OCI-LY7 (cell line): ENCODE measurements around the gene USP15.

Source experiments
- CTCF ChIP-seq: fragments of 200-600 bp; sonication (generic); conservative IDR thresholded peaks from 2 replicates; pipeline ENCODE4 v1.5.1; 2014; ENCODE audit warnings: mild to moderate bottlenecking, antibody characterized with exemption, low read length, moderate library complexity, mixed read lengths
- EZH2phosphoT487 ChIP-seq: fragments of 200-600 bp; sonication (generic); IDR thresholded peaks from 2 replicates; pipeline ENCODE4 v1.6.1; 2018; ENCODE audit warnings: low read depth, borderline replicate concordance, mild to moderate bottlenecking, mixed run types, antibody characterized with exemption, low read length, moderate library complexity, mixed read lengths

GRCh38 chr12:62403031-62403430 lies 142.8 kb downstream of the USP15 start:
- TF ChIP-seq CTCF = no peak
- no peak for TF ChIP-seq EZH2phosphoT487
